Endothelial cell of umbilical vein (primary cell): ENCODE data around the gene FBXL22. TPM values are rescaled to one million over a fixed set of nuclear protein-coding genes. Genes with fewer than 3 reads are reported as not detected.

Experiments used
- BruUV-seq: library from RNA; stranded (reverse); fragments of 400-500 nt; replicated peaks from 2 replicates; lab custom pipeline; 2021; lab: Mats Ljungman, UMichigan
- CTCF ChIA-PET: fragments of 300-600, 350-600 bp; sonication (Branson Sonifier 250); formaldehyde crosslinking; loops from one replicate; lab custom pipeline; 2021; ENCODE audit warnings: antibody characterized with exemption, inconsistent platforms; lab: Charles Lee
- POLR2A ChIA-PET: fragments of 300-600, 350-600 bp; sonication (Branson Sonifier 250); formaldehyde crosslinking; loops from one replicate; lab custom pipeline; 2021; ENCODE audit warnings: antibody characterized with exemption, inconsistent platforms; lab: Charles Lee
- DNase-seq: peaks from one replicate; pipeline ENCODE4 v3.0.0-alpha.2; 2011; ENCODE audit warnings: low read depth, low spot score
- FAIRE-seq: peaks from 2 replicates; lab custom pipeline; 2011; peaks lifted over from hg19 to GRCh38; lab: Jason Lieb, UNC
- H2AFZ ChIP-seq: 2 replicates; pipeline ENCODE4 v1.6.0; 2012; ENCODE audit warnings: low read depth, low read length, control low read depth, inconsistent platforms
- H3K27ac ChIP-seq: 2 replicates; pipeline ENCODE4 v1.5.1; 2011; ENCODE audit warnings: low read depth, mild to moderate bottlenecking, control low read depth, low read length, moderate library complexity; ENCODE audit not compliant: insufficient read depth
- H3K27me3 ChIP-seq, 2 experiments: 2 replicates each; pipeline versions ENCODE4 v1.6.0 to v1.6.1; 2011; ENCODE audit warnings: low read length in 2 of 2, mixed read lengths in 1 of 2; ENCODE audit not compliant: control insufficient read depth in 2 of 2, insufficient read depth in 2 of 2
- H3K36me3 ChIP-seq, 2 experiments: 2 replicates in 1 of 2; 3 replicates in 1 of 2; pipeline ENCODE4 v1.5.1; 2011; ENCODE audit warnings: low read length in 2 of 2, mild to moderate bottlenecking in 1 of 2, moderate library complexity in 1 of 2; ENCODE audit not compliant: control insufficient read depth in 2 of 2, insufficient read depth in 2 of 2; ENCODE audit errors: extremely low read depth in 1 of 2
- H3K4me1 ChIP-seq: 3 replicates; pipeline ENCODE4 v1.5.1; 2011; ENCODE audit warnings: mild to moderate bottlenecking, low read length; ENCODE audit not compliant: control insufficient read depth, insufficient read depth; ENCODE audit errors: extremely low read depth
- H3K4me2 ChIP-seq: 2 replicates; pipeline ENCODE4 v1.6.1; 2011; ENCODE audit warnings: low read length, control low read depth, mixed read lengths; ENCODE audit not compliant: insufficient read depth
- H3K4me3 ChIP-seq, 3 experiments: fragments of 200-600 bp in 1 of 3; sonication (generic), shearing (Covaris generic) in 1 of 3; replicated peaks in 1 of 3; 2 replicates each; pipeline ENCODE4 v1.5.1; 2011 to 2016; ENCODE audit warnings: control low read depth in 3 of 3, low read length in 3 of 3, mild to moderate bottlenecking in 2 of 3, inconsistent platforms in 1 of 3, low read depth in 1 of 3, moderate library complexity in 1 of 3; ENCODE audit not compliant: insufficient read depth in 1 of 3
- H3K79me2 ChIP-seq: 2 replicates; pipeline ENCODE4 v1.6.0; 2012; ENCODE audit warnings: low read length, inconsistent platforms; ENCODE audit not compliant: control insufficient read depth, insufficient read depth
- H3K9ac ChIP-seq: replicated peaks from 2 replicates; pipeline ENCODE3; 2011; ENCODE audit warnings: low read length, control low read depth; ENCODE audit not compliant: insufficient read depth; ENCODE audit errors: extremely low read depth
- H3K9me1 ChIP-seq: replicated peaks from 3 replicates; pipeline ENCODE4 v1.6.0; 2011; ENCODE audit warnings: mild to moderate bottlenecking, low read length; ENCODE audit not compliant: control insufficient read depth, insufficient read depth; ENCODE audit errors: extremely low read depth
- H3K9me3 ChIP-seq: replicated peaks from 2 replicates; pipeline ENCODE4 v1.5.1; 2012; ENCODE audit warnings: low read length, inconsistent platforms; ENCODE audit not compliant: control insufficient read depth, insufficient read depth
- H4K20me1 ChIP-seq: replicated peaks from 2 replicates; pipeline ENCODE3; 2011; ENCODE audit warnings: mild to moderate bottlenecking, low read length; ENCODE audit not compliant: control insufficient read depth, insufficient read depth; ENCODE audit errors: extremely low read depth
- CTCF ChIP-seq, 2 donors: IDR thresholded peaks; 1 replicate in 1 of 2; 2 replicates in 1 of 2; pipeline ENCODE4 v1.5.1; 2011; ENCODE audit warnings: low read length in 2 of 2, mild to moderate bottlenecking in 2 of 2, moderate library complexity in 2 of 2, control low read depth in 1 of 2, inconsistent platforms in 1 of 2, low read depth in 1 of 2; ENCODE audit not compliant: insufficient read depth in 1 of 2; ENCODE audit errors: extremely low read depth in 1 of 2
- EZH2 ChIP-seq: IDR thresholded peaks from 2 replicates; pipeline ENCODE4 v1.6.1; 2012; ENCODE audit warnings: borderline replicate concordance, low read depth, mild to moderate bottlenecking, moderate library complexity, low read length, inconsistent platforms; ENCODE audit not compliant: severe bottlenecking
- FOS ChIP-seq: IDR thresholded peaks from 2 replicates; pipeline ENCODE4 v1.6.1; 2011; ENCODE audit warnings: mild to moderate bottlenecking, low read length, moderate library complexity, borderline replicate concordance; ENCODE audit not compliant: insufficient read depth
- GATA2 ChIP-seq: IDR thresholded peaks from 2 replicates; pipeline ENCODE4 v1.7.0; 2011; ENCODE audit warnings: low read depth, mild to moderate bottlenecking, moderate library complexity, mixed read lengths, low read length; ENCODE audit not compliant: insufficient read length, insufficient read depth
- JUN ChIP-seq: IDR thresholded peaks from 2 replicates; pipeline ENCODE4 v1.6.1; 2011; ENCODE audit warnings: borderline replicate concordance, low read depth; ENCODE audit not compliant: insufficient read length, insufficient read depth
- MAX ChIP-seq: IDR thresholded peaks from 2 replicates; pipeline ENCODE4 v1.6.1; 2011; ENCODE audit not compliant: insufficient read depth, insufficient read length
- MYC ChIP-seq: IDR thresholded peaks from one replicate; pipeline ENCODE4 v1.6.1; 2011; ENCODE audit warnings: mild to moderate bottlenecking, low read depth, low read length
- POLR2A ChIP-seq: IDR thresholded peaks from 2 replicates; pipeline ENCODE4 v1.6.1; 2012; ENCODE audit warnings: low read depth, mild to moderate bottlenecking, control low read depth, low read length
- POLR2AphosphoS5 ChIP-seq: IDR thresholded peaks from 2 replicates; pipeline ENCODE4 v1.6.1; 2012; ENCODE audit warnings: low read depth, mild to moderate bottlenecking, control low read depth, low read length, moderate library complexity; ENCODE audit not compliant: insufficient read depth
- dilution Hi-C: fragments of 300-500 bp; cut with MboI; formaldehyde crosslinking; loops from one replicate; pipeline ENCODE4 v1.15.0; 2019; ENCODE audit warnings: low sequenced_read_pairs; ENCODE audit not compliant: extremely low pct_ligation_motif_present
- intact Hi-C: fragments of 100-400 bp; cut with micrococcal nuclease; formaldehyde crosslinking; loops from one replicate; pipeline ENCODE4 v1.10.0; 2022
- polyA plus RNA-seq, 4 experiments: library from polyadenylated mRNA; depleted of rRNA in 3 of 4; stranded (reverse) in 3 of 4; unstranded in 1 of 4; fragments of >200 nt; gene quantifications; 2 replicates each; pipeline versions ENCODE4 v1.2.1 to v1.2.3, GENCODE V29; 2011 to 2012; ENCODE audit warnings: missing spikeins in 1 of 4
- total RNA-seq: library from RNA; stranded (reverse); gene quantifications from 2 replicates; pipeline ENCODE4 v1.2.3, GENCODE V29; 2021

FBXL22 gene
- total and polyA plus RNA-seq, 2 donors (not counting 3 experiments of a cell fraction or from before 2014, with no cell fraction given), result 0.06 TPM; not detected in 1

- dilution Hi-C loops (no loop called here), intact Hi-C loops (loop anchor here (5.0 kb wide), 1 partner anchor 116 kb away; no protein-coding TSS in a partner anchor)
- Histone ChIP-seq H3K79me2 (peaks cover 2% of the 10 kb centered on the region), H2AFZ (no peak overlapping the region), H3K4me1 (no peaks in the 10 kb centered on the region), H3K9me3 (no peaks in the 10 kb centered on the region), H3K9me1 (no peaks in the 10 kb centered on the region), H3K9ac (no peak overlapping the region), H4K20me1 (no peaks in the 10 kb centered on the region), H3K4me3 (no peak overlapping the region), H3K4me2 (no peak overlapping the region), H3K27me3 (no peaks in the 10 kb centered on the region), H3K27ac (no peak overlapping the region), H3K36me3 (no peaks in the 10 kb centered on the region)
- TF ChIP-seq POLR2AphosphoS5 (no peak), GATA2 (no peak), MAX (no peak), POLR2A (no peak)
- no peak for DNase-seq
- no peak for FAIRE-seq
- no TSS peak for BruUV-seq
- POLR2A ChIA-PET, result no interaction called here
- CTCF ChIA-PET, result interaction anchor here (1.0 kb wide), 1 partner anchor 116 kb away, joined by 3 read pairs; no protein-coding TSS in a partner anchor
Measured at GRCh38 chr15:63582718-63583426, 14.3 kb upstream of the FBXL22 start.

GRCh38 chr15:63586790-63587189 is 10.4 kb upstream of the FBXL22 start:
- dilution Hi-C loops (no loop called here), intact Hi-C loops (no loop called here)
- no peak overlapping the region for H3K4me3 ChIP-seq
- H2AFZ ChIP-seq, result no peak overlapping the region
- peaks cover 2% of the 10 kb centered on the region for H3K79me2 ChIP-seq
- peaks cover 10 to 15% of the 10 kb centered on the region in 2 experiments for H3K36me3 ChIP-seq
- no peaks in the 10 kb centered on the region for H3K9me1 ChIP-seq
- ChIA-PET CTCF (interaction anchor here (0.8 kb wide), 1 partner anchor 10 kb away, joined by 3 read pairs; no protein-coding TSS in a partner anchor), POLR2A (no interaction called here)
- H3K27ac ChIP-seq, result no peak overlapping the region
- no peak overlapping the region for H3K9ac ChIP-seq
- FAIRE-seq, result no peak
- no peaks in the 10 kb centered on the region for H3K4me1 ChIP-seq
- no peaks in the 10 kb centered on the region for H3K27me3 ChIP-seq
- no TSS peak for BruUV-seq
- TF ChIP-seq CTCF (IDR thresholded peaks at IDR 0.05; ENCODE audit: extremely low read depth in 1 of 2, insufficient read depth in 1 of 2, low read depth in 1 of 2, low read length in 2 of 2) (no peak), MAX (no peak), MYC (no peak), JUN (no peak), POLR2A (no peak), GATA2 (no peak), EZH2 (no peak), POLR2AphosphoS5 (no peak), FOS (no peak)
- H4K20me1 ChIP-seq, result no peaks in the 10 kb centered on the region
- H3K9me3 ChIP-seq, result no peaks in the 10 kb centered on the region
- DNase-seq, result no peak
- H3K4me2 ChIP-seq, result no peak overlapping the region
